Mesenchymal stem cell (in vitro differentiated cells and primary cell): ENCODE data around the gene GRB2.

Source experiments
- DNase-seq: peaks from one replicate; pipeline ENCODE4 v3.0.0-alpha.2; 2013
- H2AFZ ChIP-seq: one replicate; pipeline ENCODE4 v1.6.1; 2013; ENCODE audit warnings: low read depth, mild to moderate bottlenecking, control low read depth, inconsistent platforms, low read length, moderate library complexity
- H2AK5ac ChIP-seq: 2 replicates; pipeline ENCODE4 v1.6.1; 2013; ENCODE audit warnings: low read length, moderate library complexity, mild to moderate bottlenecking, inconsistent platforms; ENCODE audit not compliant: severe bottlenecking
- H2BK120ac ChIP-seq: one replicate; pipeline ENCODE4 v1.6.1; 2013; ENCODE audit warnings: low read depth, mild to moderate bottlenecking, inconsistent platforms, low read length, moderate library complexity
- H2BK12ac ChIP-seq, 2 experiments: one replicate each; pipeline ENCODE4 v1.6.1; 2013; ENCODE audit warnings: inconsistent platforms in 2 of 2, low read length in 2 of 2, mild to moderate bottlenecking in 2 of 2, moderate library complexity in 2 of 2, control low read depth in 1 of 2
- H2BK15ac ChIP-seq: one replicate; pipeline ENCODE4 v1.6.1; 2013; ENCODE audit warnings: mild to moderate bottlenecking, low read depth, inconsistent platforms; ENCODE audit not compliant: poor library complexity, severe bottlenecking
- H2BK5ac ChIP-seq: 2 replicates; pipeline ENCODE4 v1.6.1; 2013; ENCODE audit warnings: low read depth, mild to moderate bottlenecking, low read length, control low read depth, inconsistent platforms; ENCODE audit not compliant: poor library complexity, severe bottlenecking
- H3K14ac ChIP-seq, 2 experiments: one replicate each; pipeline ENCODE4 v1.6.1; 2013; ENCODE audit warnings: inconsistent platforms in 2 of 2, low read length in 2 of 2, control low read depth in 1 of 2, mild to moderate bottlenecking in 1 of 2, moderate library complexity in 1 of 2
- H3K18ac ChIP-seq, 2 experiments: one replicate each; pipeline ENCODE4 v1.6.1; 2013; ENCODE audit warnings: inconsistent platforms in 2 of 2, low read length in 2 of 2, control low read depth in 1 of 2, low read depth in 1 of 2, mild to moderate bottlenecking in 1 of 2
- H3K23ac ChIP-seq, 2 experiments: one replicate each; pipeline ENCODE4 v1.6.1; 2013; ENCODE audit warnings: inconsistent platforms in 2 of 2, low read length in 2 of 2, mild to moderate bottlenecking in 2 of 2, moderate library complexity in 2 of 2, control low read depth in 1 of 2
- H3K27ac ChIP-seq: 2 replicates; pipeline ENCODE4 v1.5.1; 2013; ENCODE audit warnings: mild to moderate bottlenecking, moderate library complexity, low read length, control low read depth, inconsistent platforms; ENCODE audit not compliant: poor library complexity, severe bottlenecking
- H3K27me3 ChIP-seq, 2 experiments: 2 replicates each; pipeline versions ENCODE4 v1.6.1 to v1.7.0; 2013; ENCODE audit warnings: low read length in 2 of 2, mild to moderate bottlenecking in 2 of 2, moderate library complexity in 2 of 2, control low read depth in 1 of 2, inconsistent platforms in 1 of 2; ENCODE audit not compliant: control insufficient read depth in 1 of 2, insufficient read depth in 1 of 2
- H3K36me3 ChIP-seq, 2 experiments: 2 replicates each; pipeline versions ENCODE4 v1.6.1 to v1.7.0; 2013; ENCODE audit warnings: low read length in 2 of 2, control low read depth in 1 of 2, inconsistent platforms in 1 of 2, low read depth in 1 of 2, mild to moderate bottlenecking in 1 of 2; ENCODE audit not compliant: insufficient read depth in 2 of 2, control insufficient read depth in 1 of 2
- H3K4ac ChIP-seq, 2 experiments: one replicate each; pipeline ENCODE4 v1.6.1; 2013; ENCODE audit warnings: inconsistent platforms in 2 of 2, low read length in 2 of 2, mild to moderate bottlenecking in 2 of 2, moderate library complexity in 2 of 2, control low read depth in 1 of 2, low read depth in 1 of 2
- H3K4me1 ChIP-seq: 2 replicates; pipeline ENCODE4 v1.6.1; 2013; ENCODE audit warnings: low read depth, low read length, control low read depth; ENCODE audit not compliant: control insufficient read depth, insufficient read depth
- H3K4me2 ChIP-seq: 2 replicates; pipeline ENCODE4 v1.6.1; 2013; ENCODE audit warnings: low read length, mild to moderate bottlenecking, inconsistent platforms; ENCODE audit not compliant: poor library complexity, severe bottlenecking
- H3K4me3 ChIP-seq, 2 experiments: 2 replicates each; pipeline versions ENCODE4 v1.5.1 to v1.7.0; 2013; ENCODE audit warnings: low read length in 2 of 2, mild to moderate bottlenecking in 2 of 2, control low read depth in 1 of 2, low read depth in 1 of 2; ENCODE audit not compliant: insufficient read depth in 1 of 2
- H3K79me1 ChIP-seq: replicated peaks from 2 replicates; pipeline ENCODE4 v1.6.1; 2013; ENCODE audit warnings: mild to moderate bottlenecking, control low read depth, low read length, inconsistent platforms; ENCODE audit not compliant: poor library complexity, severe bottlenecking
- H3K9ac ChIP-seq: 2 replicates; pipeline ENCODE4 v1.7.0; 2013; ENCODE audit warnings: mild to moderate bottlenecking, low read length, moderate library complexity
- H3K9me3 ChIP-seq: 2 replicates; pipeline ENCODE4 v1.7.0; 2013; ENCODE audit warnings: mild to moderate bottlenecking, low read length; ENCODE audit not compliant: control insufficient read depth
- H4K8ac ChIP-seq: one replicate; pipeline ENCODE4 v1.6.1; 2013; ENCODE audit warnings: inconsistent platforms, mild to moderate bottlenecking, low read length, moderate library complexity
- H4K91ac ChIP-seq: one replicate; pipeline ENCODE4 v1.6.1; 2013; ENCODE audit warnings: mild to moderate bottlenecking, low read length, inconsistent platforms
- WGBS: methylation state at CpG from one replicate; pipeline ENCODE4 v1.1.7; 2013; ENCODE audit warnings: mixed read lengths; 5-methylcytosine and 5-hydroxymethylcytosine counted together

GRB2 gene

DNA sequence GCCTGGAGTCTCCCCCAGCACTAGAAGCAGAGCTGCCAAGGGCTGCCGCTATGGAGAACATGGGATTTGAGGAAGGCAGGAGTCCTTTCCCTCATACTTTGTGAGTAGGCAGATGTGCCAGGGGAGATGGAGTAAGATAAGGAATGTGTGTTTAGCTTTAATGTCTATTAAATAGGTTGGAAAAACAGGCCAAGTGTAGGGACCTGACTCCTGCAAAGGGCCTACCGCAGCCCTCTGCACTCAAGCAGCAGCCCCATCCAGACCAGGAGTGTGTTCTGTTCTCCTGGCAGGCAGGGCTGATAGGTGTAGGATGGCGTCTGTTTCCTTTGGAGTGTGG is 132.7 kb downstream of the GRB2 start:
- H2BK5ac ChIP-seq: no peak overlapping the region
- H3K4ac ChIP-seq: no peak overlapping the region
- H2BK120ac ChIP-seq: no peak overlapping the region
- no peak overlapping the region for H2AFZ ChIP-seq
- H3K4me2 ChIP-seq: no peak overlapping the region
- H2BK15ac ChIP-seq: no peak overlapping the region
- H2AK5ac ChIP-seq: no peak overlapping the region
- no peak overlapping the region for H3K23ac ChIP-seq
- H4K91ac ChIP-seq: no peak overlapping the region
- H4K8ac ChIP-seq: no peak overlapping the region
- H3K36me3 ChIP-seq: peaks cover 3 to 10% of the 10 kb centered on the region in 2 experiments
- H3K9me3 ChIP-seq: no peaks in the 10 kb centered on the region
- H2BK12ac ChIP-seq: no peak overlapping the region
- 90% methylated on average over 3 of the region's 3 CpGs for WGBS
- H3K27me3 ChIP-seq: no peaks in the 10 kb centered on the region
- H3K4me1 ChIP-seq: peaks cover 18% of the 10 kb centered on the region
- no peak overlapping the region for H3K18ac ChIP-seq
- H3K27ac ChIP-seq: no peak overlapping the region
- peak overlapping the region; percentile 1 for H3K9ac ChIP-seq
- no peak overlapping the region for H3K4me3 ChIP-seq
- no peak for DNase-seq
- H3K14ac ChIP-seq: no peak overlapping the region
- peaks cover 6% of the 10 kb centered on the region for H3K79me1 ChIP-seq

GRCh38 chr17:75271955-75272847 is 133.3 kb downstream of the GRB2 start:
- Histone ChIP-seq H3K14ac (no peak overlapping the region), H3K4me1 (peaks cover 18% of the 10 kb centered on the region), H3K18ac (no peak overlapping the region), H2AFZ (no peak overlapping the region), H3K4ac (no peak overlapping the region), H3K4me3 (peak overlapping the region in 1 of 2 experiments; percentile 88), H3K4me2 (peak overlapping the region; percentile 99), H2BK5ac (no peak overlapping the region), H3K9me3 (no peaks in the 10 kb centered on the region), H3K36me3 (peaks cover 5 to 16% of the 10 kb centered on the region in 2 experiments), H4K91ac (no peak overlapping the region), H3K23ac (peak overlapping the region in 1 of 2 experiments; percentile 48), H2AK5ac (no peak overlapping the region), H3K27ac (no peak overlapping the region), H2BK120ac (no peak overlapping the region), H2BK15ac (no peak overlapping the region), H3K9ac (peak overlapping the region; percentile 60), H3K27me3 (no peaks in the 10 kb centered on the region), H4K8ac (no peak overlapping the region), H2BK12ac (no peak overlapping the region), H3K79me1 (peaks cover 6% of the 10 kb centered on the region)
- DNase-seq: no peak
- WGBS: 83% methylated on average over 23 of the region's 24 CpGs

DNA sequence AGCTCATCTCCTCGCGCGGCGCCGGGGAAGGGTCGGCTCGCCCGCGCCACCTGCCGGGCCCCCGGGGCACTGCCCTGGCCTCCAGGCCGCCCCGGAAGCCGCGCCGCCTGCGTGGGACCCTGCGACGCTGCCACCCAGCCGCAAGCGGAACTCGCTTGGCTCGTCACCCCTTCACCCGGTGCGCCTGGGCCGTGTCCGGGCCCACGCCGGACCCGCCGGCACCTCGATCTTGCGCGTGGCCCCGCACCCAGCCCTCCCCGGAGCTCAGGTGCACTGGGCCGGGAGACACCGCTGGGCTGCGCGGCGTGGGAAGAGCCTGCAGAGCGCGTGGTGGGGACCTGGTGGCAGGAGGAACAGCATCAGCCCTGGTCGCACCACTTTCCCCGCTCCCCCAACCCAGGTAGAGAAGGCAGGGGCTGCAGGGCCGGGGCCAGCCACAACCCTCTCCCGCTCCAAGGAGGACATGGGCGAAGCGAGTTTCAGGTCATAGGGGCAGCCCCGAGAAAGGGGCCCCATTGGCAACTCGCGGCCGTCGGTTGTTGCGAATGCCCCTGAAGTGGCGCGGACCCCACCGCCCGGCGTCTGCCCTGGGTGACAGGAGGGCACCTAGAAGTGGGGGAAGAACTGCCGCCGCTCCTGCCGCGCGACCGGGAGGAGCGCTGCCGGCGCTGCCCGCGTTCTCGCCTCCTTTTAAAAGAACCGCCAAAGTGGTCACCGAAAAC is 134.1 kb downstream of the GRB2 start:
- peak overlapping the region in 1 of 2 experiments; percentile 14 for H3K23ac ChIP-seq
- peak overlapping the region; percentile 12 for H4K91ac ChIP-seq
- H2BK5ac ChIP-seq: no peak overlapping the region
- no peaks in the 10 kb centered on the region for H3K27me3 ChIP-seq
- peak overlapping the region; percentile 99 for H3K4me2 ChIP-seq
- peak overlapping the region in 1 of 2 experiments; percentile 34 for H2BK12ac ChIP-seq
- no peak overlapping the region for H2AK5ac ChIP-seq
- peak overlapping the region in 1 of 2 experiments; percentile 78 for H3K18ac ChIP-seq
- H2BK15ac ChIP-seq: no peak overlapping the region
- peak overlapping the region in 1 of 2 experiments; percentile 69 for H3K14ac ChIP-seq
- H3K27ac ChIP-seq: no peak overlapping the region
- whole genome bisulfite sequencing: 1% methylated on average over 69 of the region's 74 CpGs
- H3K9me3 ChIP-seq: no peaks in the 10 kb centered on the region
- DNase-seq: peak; percentile 62
- peak overlapping the region; percentile 85 to 88 for H3K4me3 ChIP-seq
- H2BK120ac ChIP-seq: no peak overlapping the region
- peak overlapping the region; percentile 93 for H4K8ac ChIP-seq
- H3K9ac ChIP-seq: peak overlapping the region; percentile 60
- H3K4ac ChIP-seq: peak overlapping the region in 1 of 2 experiments; percentile 86
- H2AFZ ChIP-seq: peak overlapping the region; percentile 98
- H3K4me1 ChIP-seq: peaks cover 18% of the 10 kb centered on the region
- H3K36me3 ChIP-seq: peaks cover 11 to 20% of the 10 kb centered on the region in 2 experiments
- H3K79me1 ChIP-seq: peaks cover 7% of the 10 kb centered on the region

- Histone ChIP-seq H2BK15ac (no peak within 1 kb of the TSS), H3K4ac (peak within 1 kb of the TSS in 1 of 2 experiments; percentile 86), H3K27ac (no peak within 1 kb of the TSS), H2AK5ac (no peak within 1 kb of the TSS), H4K91ac (peak within 1 kb of the TSS; percentile 20), H3K27me3 (no peaks in the 10 kb centered on the region), H3K36me3 (peaks cover 16 to 25% of the 10 kb centered on the region in 2 experiments), H3K79me1 (peaks cover 8% of the 10 kb centered on the region), H3K9me3 (no peaks in the 10 kb centered on the region), H2BK120ac (no peak within 1 kb of the TSS), H3K18ac (peak within 1 kb of the TSS in 1 of 2 experiments; percentile 78), H3K9ac (peak within 1 kb of the TSS; percentile 88), H3K4me2 (peak within 1 kb of the TSS; percentile 99), H4K8ac (peak within 1 kb of the TSS; percentile 93), H3K14ac (peak within 1 kb of the TSS in 1 of 2 experiments; percentile 69), H2BK5ac (no peak within 1 kb of the TSS), H2AFZ (peak within 1 kb of the TSS; percentile 98), H3K23ac (peak within 1 kb of the TSS in 1 of 2 experiments; percentile 48), H3K4me1 (peaks cover 18% of the 10 kb centered on the region), H2BK12ac (peak within 1 kb of the TSS in 1 of 2 experiments; percentile 34), H3K4me3 (peak within 1 kb of the TSS; percentile 85 to 88)
- no peak for DNase-seq
- 0% methylated on average over 16 of the region's 39 CpGs for WGBS
These were observed 134.6 kb downstream of the GRB2 start, which contains the start of gene MIF4GD for GRCh38 chr17:75270966-75271232. Gene MIF4GD (minus strand): TSS chr17:75271231. CDS start chr17:75270195, 1,036 bp downstream.
